NCI-H2107 treated with DMSO at 0.1 percent for 48 hours (cell line): Measurements from ENCODE around the gene TSPEAR.

Experiments used
- DNase-seq: peaks from one replicate; lab custom pipeline; 2025; ENCODE audit not compliant: unreplicated experiment; lab: John Stamatoyannopoulos, UW

The TSPEAR gene

GRCh38 chr21:44456915-44457736 lies 254.2 kb downstream of the TSPEAR start:
- no peak for DNase-seq

- DNase-seq, result no peak
Measured at GRCh38 chr21:44456214-44456914, 255.0 kb downstream of the TSPEAR start.

GRCh38 chr21:44455524-44456213 lies 255.7 kb downstream of the TSPEAR start:
- peak; percentile 37 for DNase-seq

- DNase-seq, result peak; percentile 15
Measured at GRCh38 chr21:44454747-44455523, 256.4 kb downstream of the TSPEAR start, which contains the start of gene LRRC3. Gene LRRC3, plus strand, starts transcription at chr21:44455510. Its CDS starts 1,135 bp downstream, at chr21:44456645.

GRCh38 chr21:44454058-44454457 lies 257.3 kb downstream of the TSPEAR start:
- DNase-seq, result no peak

GRCh38 chr21:44453120-44453519 lies 258.3 kb downstream of the TSPEAR start:
- DNase-seq, result no peak

GRCh38 chr21:44450999-44451398 lies 260.4 kb downstream of the TSPEAR start:
- DNase-seq, result no peak

GRCh38 chr21:44450402-44450801 lies 261.0 kb downstream of the TSPEAR start:
- DNase-seq, result no peak

- DNase-seq, result no peak
Measured at GRCh38 chr21:44449473-44450363, 261.7 kb downstream of the TSPEAR start.

- DNase-seq, result no peak
Measured at GRCh38 chr21:44448651-44449131, 262.7 kb downstream of the TSPEAR start.
